Panc1 (cell line): ENCODE data around the gene HILPDA. TPM values are rescaled to one million over a fixed set of nuclear protein-coding genes. Genes with fewer than 3 reads are reported as not detected.
"Not testable (repeated sequence)": the region's sequence is repeated elsewhere in the genome, so short reads cannot be mapped to it uniquely, and the experiment has no call there.

ENCODE experiments used
- ATAC-seq: fragments of 200-7000 bp; cut with Tn5 transposase; 2 replicates; pipeline ENCODE4 v1.9.1; 2020; ENCODE audit warnings: mild to moderate bottlenecking, moderate library complexity
- BruUV-seq: library from RNA; stranded (reverse); fragments of 400-500 nt; replicated peaks from 2 replicates; lab custom pipeline; 2021; lab: Mats Ljungman, UMichigan
- CTCF ChIA-PET: fragments of 300-600 bp; sonication (Branson Sonifier 250); formaldehyde crosslinking; loops from one replicate; lab custom pipeline; 2022; ENCODE audit warnings: antibody characterized with exemption; lab: Charles Lee
- POLR2A ChIA-PET: fragments of 300-600 bp; sonication (Branson Sonifier 250); formaldehyde crosslinking; loops from one replicate; lab custom pipeline; 2022; ENCODE audit warnings: antibody characterized with exemption; lab: Charles Lee
- DNase-seq: peaks from one replicate; pipeline ENCODE4 v3.0.0-alpha.2; 2010; ENCODE audit warnings: low read depth, low spot score
- H3K27ac ChIP-seq: 2 replicates; pipeline ENCODE4 v1.5.1; 2011; ENCODE audit warnings: mild to moderate bottlenecking, low read length, inconsistent platforms
- H3K27me3 ChIP-seq: fragments of 200-500 bp; sonication (Bioruptor generic); 2 replicates; pipeline ENCODE4 v1.6.0; 2014; ENCODE audit warnings: low read length, inconsistent platforms; ENCODE audit not compliant: control insufficient read depth, insufficient read depth
- H3K36me3 ChIP-seq: fragments of 200-500 bp; sonication (Bioruptor generic); 2 replicates; pipeline ENCODE4 v1.5.1; 2014; ENCODE audit warnings: inconsistent platforms, mild to moderate bottlenecking, low read length, moderate library complexity; ENCODE audit not compliant: control insufficient read depth, insufficient read depth
- H3K4me1 ChIP-seq: 2 replicates; pipeline ENCODE4 v1.5.1; 2011; ENCODE audit warnings: inconsistent platforms, mild to moderate bottlenecking, low read length, moderate library complexity; ENCODE audit not compliant: control insufficient read depth, insufficient read depth
- H3K4me3 ChIP-seq, 2 experiments: 2 replicates each; pipeline ENCODE4 v1.5.1; 2011 to 2012; ENCODE audit warnings: low read depth in 2 of 2, low read length in 2 of 2, mild to moderate bottlenecking in 2 of 2, inconsistent platforms in 1 of 2, moderate library complexity in 1 of 2
- H3K9me3 ChIP-seq: fragments of 200-500 bp; sonication (Bioruptor generic); 2 replicates; pipeline ENCODE4 v1.5.1; 2014; ENCODE audit warnings: low read depth, mild to moderate bottlenecking, inconsistent platforms, low read length, moderate library complexity; ENCODE audit not compliant: control insufficient read depth, insufficient read depth
- CTCF ChIP-seq: fragments of 450-650 bp; IDR thresholded peaks from 2 replicates; pipeline ENCODE4 v1.5.1; 2017; ENCODE audit warnings: mild to moderate bottlenecking
- POLR2AphosphoS5 ChIP-seq: IDR thresholded peaks from 2 replicates; pipeline ENCODE4 v1.6.1; 2012; ENCODE audit warnings: mild to moderate bottlenecking, low read depth, low read length, moderate library complexity
- SIN3A ChIP-seq: IDR thresholded peaks from 2 replicates; pipeline ENCODE4 v1.6.1; 2012; ENCODE audit warnings: low read depth, mild to moderate bottlenecking, low read length, moderate library complexity, borderline replicate concordance; ENCODE audit not compliant: insufficient read depth
- TCF7L2 ChIP-seq: IDR thresholded peaks from 2 replicates; pipeline ENCODE4 v1.6.1; 2011; ENCODE audit warnings: mild to moderate bottlenecking, low read depth, low read length, inconsistent platforms
- in situ Hi-C: cut with HindIII; loops from 2 replicates; pipeline ENCODE4 v1.10.0; 2016; ENCODE audit warnings: low sequenced_read_pairs, low pct_unique_long_range_greater_than_20kb
- intact Hi-C: fragments of 100-400 bp; cut with micrococcal nuclease; formaldehyde crosslinking; loops from one replicate; pipeline ENCODE4 v1.10.0; 2022; ENCODE audit not compliant: unreplicated experiment
- total RNA-seq: library from RNA; stranded (reverse); gene quantifications from one replicate; pipeline ENCODE4 v1.2.1, GENCODE V29; 2021; ENCODE audit not compliant: unreplicated experiment
- TF ChIP-seq, protein P1 (sequence below), 2 experiments: IDR thresholded peaks; 2 replicates each; pipeline ENCODE4 v1.6.1; 2011 to 2012; ENCODE audit warnings: low read depth in 2 of 2, control low read depth in 1 of 2, low read length in 1 of 2, mild to moderate bottlenecking in 1 of 2, moderate library complexity in 1 of 2; ENCODE audit not compliant: insufficient read depth in 1 of 2

Gene HILPDA
- total RNA-seq, 1 experiment from 2014 or later, result 70.8 TPM

GRCh38 chr7:128456255-128456725, 612 bp downstream of the HILPDA start:
- in situ Hi-C loops, result no loop called here

DNA sequence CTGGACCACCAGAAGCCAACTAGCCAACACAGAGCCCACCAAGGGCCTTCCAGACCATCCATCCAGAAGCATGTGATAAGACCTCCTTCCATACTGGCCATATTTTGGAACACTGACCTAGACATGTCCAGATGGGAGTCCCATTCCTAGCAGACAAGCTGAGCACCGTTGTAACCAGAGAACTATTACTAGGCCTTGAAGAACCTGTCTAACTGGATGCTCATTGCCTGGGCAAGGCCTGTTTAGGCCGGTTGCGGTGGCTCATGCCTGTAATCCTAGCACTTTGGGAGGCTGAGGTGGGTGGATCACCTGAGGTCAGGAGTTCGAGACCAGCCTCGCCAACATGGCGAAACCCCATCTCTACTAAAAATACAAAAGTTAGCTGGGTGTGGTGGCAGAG, 1.7 kb downstream of the HILPDA start:
- in situ Hi-C loops, ATAC-seq, POLR2A ChIA-PET, H3K27me3 ChIP-seq, intact Hi-C loops, DNase-seq, H3K36me3 ChIP-seq, H3K9me3 ChIP-seq, CTCF ChIA-PET, BruUV-seq: not testable (repeated sequence)
- H3K27ac ChIP-seq, result peak overlapping the region; percentile 93
- H3K4me3 ChIP-seq, result peak overlapping the region; percentile 70 to 85
- H3K4me1 ChIP-seq, result peaks cover 59% of the 10 kb centered on the region

More at GRCh38 chr7:128456255-128456725, 612 bp downstream of the HILPDA start:
- ATAC-seq (peak; percentile 22), DNase-seq (no peak)
- POLR2A ChIA-PET, result no interaction called here
- no peak for TF ChIP-seq SIN3A
- TF ChIP-seq CTCF, result no peak
- TF ChIP-seq POLR2AphosphoS5, result no peak
- no peak for TF ChIP-seq TCF7L2
- TF ChIP-seq, protein P1, sequence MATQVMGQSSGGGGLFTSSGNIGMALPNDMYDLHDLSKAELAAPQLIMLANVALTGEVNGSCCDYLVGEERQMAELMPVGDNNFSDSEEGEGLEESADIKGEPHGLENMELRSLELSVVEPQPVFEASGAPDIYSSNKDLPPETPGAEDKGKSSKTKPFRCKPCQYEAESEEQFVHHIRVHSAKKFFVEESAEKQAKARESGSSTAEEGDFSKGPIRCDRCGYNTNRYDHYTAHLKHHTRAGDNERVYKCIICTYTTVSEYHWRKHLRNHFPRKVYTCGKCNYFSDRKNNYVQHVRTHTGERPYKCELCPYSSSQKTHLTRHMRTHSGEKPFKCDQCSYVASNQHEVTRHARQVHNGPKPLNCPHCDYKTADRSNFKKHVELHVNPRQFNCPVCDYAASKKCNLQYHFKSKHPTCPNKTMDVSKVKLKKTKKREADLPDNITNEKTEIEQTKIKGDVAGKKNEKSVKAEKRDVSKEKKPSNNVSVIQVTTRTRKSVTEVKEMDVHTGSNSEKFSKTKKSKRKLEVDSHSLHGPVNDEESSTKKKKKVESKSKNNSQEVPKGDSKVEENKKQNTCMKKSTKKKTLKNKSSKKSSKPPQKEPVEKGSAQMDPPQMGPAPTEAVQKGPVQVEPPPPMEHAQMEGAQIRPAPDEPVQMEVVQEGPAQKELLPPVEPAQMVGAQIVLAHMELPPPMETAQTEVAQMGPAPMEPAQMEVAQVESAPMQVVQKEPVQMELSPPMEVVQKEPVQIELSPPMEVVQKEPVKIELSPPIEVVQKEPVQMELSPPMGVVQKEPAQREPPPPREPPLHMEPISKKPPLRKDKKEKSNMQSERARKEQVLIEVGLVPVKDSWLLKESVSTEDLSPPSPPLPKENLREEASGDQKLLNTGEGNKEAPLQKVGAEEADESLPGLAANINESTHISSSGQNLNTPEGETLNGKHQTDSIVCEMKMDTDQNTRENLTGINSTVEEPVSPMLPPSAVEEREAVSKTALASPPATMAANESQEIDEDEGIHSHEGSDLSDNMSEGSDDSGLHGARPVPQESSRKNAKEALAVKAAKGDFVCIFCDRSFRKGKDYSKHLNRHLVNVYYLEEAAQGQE (IDR thresholded peaks at IDR 0.05; ENCODE audit: insufficient read depth in 1 of 2, low read depth in 2 of 2, low read length in 1 of 2), result no peak
- Histone ChIP-seq H3K27ac (peak overlapping the region; percentile 93), H3K9me3 (no peaks in the 10 kb centered on the region), H3K27me3 (no peaks in the 10 kb centered on the region), H3K36me3 (0 out of 2 replicates have a peak, but pooled peaks cover 7% of the 10 kb centered on the region), H3K4me3 (peak overlapping the region; percentile 70 to 85), H3K4me1 (peaks cover 62% of the 10 kb centered on the region)
- no TSS peak for BruUV-seq
- CTCF ChIA-PET, result interaction anchor here (1.4 kb wide), 1 partner anchor 30 kb away, joined by 4 read pairs; no protein-coding TSS in a partner anchor
- intact Hi-C loops, result no loop called here

- Histone ChIP-seq H3K9me3 (no peaks in the 10 kb centered on the region), H3K4me1 (peaks cover 49% of the 10 kb centered on the region), H3K36me3 (0 out of 2 replicates have a peak, but pooled peaks cover 7% of the 10 kb centered on the region), H3K27ac (peak overlapping the region; percentile 93), H3K4me3 (peak overlapping the region; percentile 70 to 85; a peak in 3 of 4 replicates), H3K27me3 (no peaks in the 10 kb centered on the region)
- BruUV-seq, result no TSS peak
- POLR2A ChIA-PET, result no interaction called here
- CTCF ChIA-PET, result interaction anchor here (1.0 to 4.2 kb wide), 4 partner anchors 17 to 49 kb away, joined by 3 to 133 read pairs (median 7); partner anchors contain the start of gene IMPDH1
- ATAC-seq, result no peak
- no peak for TF ChIP-seq SIN3A
- TF ChIP-seq POLR2AphosphoS5, result peak; percentile 20; the same call in 1 of the 2 replicates
- DNase-seq, result no peak
- intact Hi-C loops (loop anchor here (1.0 to 2.0 kb wide), 2 partner anchors 24 to 32 kb away; no protein-coding TSS in a partner anchor), in situ Hi-C loops (no loop called here)
These were observed 3.3 kb downstream of the HILPDA start for GRCh38 chr7:128458956-128459355.
